ENCODE results near the gene AKAP6.

GRCh38 chr14:32678088-32678487 lies 349.0 kb downstream of the AKAP6 start:
- TF ChIP-seq CTCF (IDR thresholded peaks at IDR 0.05; ENCODE audit: low read depth, low read length, missing input control) (no peak), REST (IDR thresholded peaks at IDR 0.05) (no peak), FOXA1 (IDR thresholded peaks at IDR 0.05) (no peak), FOXA2 (IDR thresholded peaks at IDR 0.05) (no peak), RAD21 (IDR thresholded peaks at IDR 0.05) (no peak), TAF1 (conservative IDR thresholded peaks at IDR 0.05) (no peak), JUND (IDR thresholded peaks at IDR 0.05) (no peak), RXRA (IDR thresholded peaks at IDR 0.05) (no peak)
- TF ChIP-seq, protein P1, sequence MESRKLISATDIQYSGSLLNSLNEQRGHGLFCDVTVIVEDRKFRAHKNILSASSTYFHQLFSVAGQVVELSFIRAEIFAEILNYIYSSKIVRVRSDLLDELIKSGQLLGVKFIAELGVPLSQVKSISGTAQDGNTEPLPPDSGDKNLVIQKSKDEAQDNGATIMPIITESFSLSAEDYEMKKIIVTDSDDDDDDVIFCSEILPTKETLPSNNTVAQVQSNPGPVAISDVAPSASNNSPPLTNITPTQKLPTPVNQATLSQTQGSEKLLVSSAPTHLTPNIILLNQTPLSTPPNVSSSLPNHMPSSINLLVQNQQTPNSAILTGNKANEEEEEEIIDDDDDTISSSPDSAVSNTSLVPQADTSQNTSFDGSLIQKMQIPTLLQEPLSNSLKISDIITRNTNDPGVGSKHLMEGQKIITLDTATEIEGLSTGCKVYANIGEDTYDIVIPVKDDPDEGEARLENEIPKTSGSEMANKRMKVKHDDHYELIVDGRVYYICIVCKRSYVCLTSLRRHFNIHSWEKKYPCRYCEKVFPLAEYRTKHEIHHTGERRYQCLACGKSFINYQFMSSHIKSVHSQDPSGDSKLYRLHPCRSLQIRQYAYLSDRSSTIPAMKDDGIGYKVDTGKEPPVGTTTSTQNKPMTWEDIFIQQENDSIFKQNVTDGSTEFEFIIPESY (IDR thresholded peaks at IDR 0.05), result no peak
- TF ChIP-seq, protein P2, sequence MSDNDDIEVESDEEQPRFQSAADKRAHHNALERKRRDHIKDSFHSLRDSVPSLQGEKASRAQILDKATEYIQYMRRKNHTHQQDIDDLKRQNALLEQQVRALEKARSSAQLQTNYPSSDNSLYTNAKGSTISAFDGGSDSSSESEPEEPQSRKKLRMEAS (IDR thresholded peaks at IDR 0.05), result no peak
